Measurements from ENCODE around the gene SGPP2. TPM values are rescaled to one million over a fixed set of nuclear protein-coding genes. Genes with fewer than 3 reads are reported as not detected.

Gene SGPP2
- total RNA-seq, 1 experiment from 2014 or later = 0.57 TPM

DNA sequence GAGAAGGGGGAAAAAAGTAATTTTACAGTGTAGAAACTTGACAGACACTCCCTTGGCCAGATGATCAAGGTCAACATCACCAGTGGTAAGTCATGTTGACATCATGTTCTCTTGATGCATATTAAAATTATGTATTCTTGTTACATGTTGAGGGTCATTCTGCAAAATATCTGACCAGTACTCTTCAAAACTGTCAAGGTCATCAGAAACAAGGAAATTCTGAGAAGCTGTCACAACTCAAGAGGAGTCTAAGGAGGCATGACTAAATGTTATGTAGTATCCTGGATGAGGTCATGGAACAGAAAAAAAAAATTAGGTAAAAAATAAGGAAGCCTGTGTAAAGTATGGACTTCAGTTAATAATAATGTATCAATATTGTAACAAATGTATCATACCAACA is 6.3 kb downstream of the SGPP2 start:
- intact Hi-C loops (cut with micrococcal nuclease; ENCODE audit: unreplicated experiment) = no loop called here
- no peaks in the 10 kb centered on the region for H3K9me2 ChIP-seq (ENCODE audit: insufficient read depth)
- H3K27me3 ChIP-seq (ENCODE audit: insufficient read depth, low read depth) = no peaks in the 10 kb centered on the region
- H2AFZ ChIP-seq = no peak overlapping the region
- ChIA-PET CTCF (no interaction called here), POLR2A (ENCODE audit: unreplicated experiment) (interaction anchor here (0.5 kb wide), 1 partner anchor 17 kb away, joined by 3 read pairs; no protein-coding TSS in a partner anchor)
- no peaks in the 10 kb centered on the region for H4K20me1 ChIP-seq (ENCODE audit: insufficient read depth)
- BruUV-seq (replicated peaks) = no TSS peak
- no peak overlapping the region for H3K4me2 ChIP-seq
- no peak for DNase-seq
- H3K4me3 ChIP-seq = no peak overlapping the region
- no peak overlapping the region for H3K27ac ChIP-seq
- no peaks in the 10 kb centered on the region for H3K9me3 ChIP-seq (ENCODE audit: insufficient read depth, low read depth)
- TF ChIP-seq, protein P1, sequence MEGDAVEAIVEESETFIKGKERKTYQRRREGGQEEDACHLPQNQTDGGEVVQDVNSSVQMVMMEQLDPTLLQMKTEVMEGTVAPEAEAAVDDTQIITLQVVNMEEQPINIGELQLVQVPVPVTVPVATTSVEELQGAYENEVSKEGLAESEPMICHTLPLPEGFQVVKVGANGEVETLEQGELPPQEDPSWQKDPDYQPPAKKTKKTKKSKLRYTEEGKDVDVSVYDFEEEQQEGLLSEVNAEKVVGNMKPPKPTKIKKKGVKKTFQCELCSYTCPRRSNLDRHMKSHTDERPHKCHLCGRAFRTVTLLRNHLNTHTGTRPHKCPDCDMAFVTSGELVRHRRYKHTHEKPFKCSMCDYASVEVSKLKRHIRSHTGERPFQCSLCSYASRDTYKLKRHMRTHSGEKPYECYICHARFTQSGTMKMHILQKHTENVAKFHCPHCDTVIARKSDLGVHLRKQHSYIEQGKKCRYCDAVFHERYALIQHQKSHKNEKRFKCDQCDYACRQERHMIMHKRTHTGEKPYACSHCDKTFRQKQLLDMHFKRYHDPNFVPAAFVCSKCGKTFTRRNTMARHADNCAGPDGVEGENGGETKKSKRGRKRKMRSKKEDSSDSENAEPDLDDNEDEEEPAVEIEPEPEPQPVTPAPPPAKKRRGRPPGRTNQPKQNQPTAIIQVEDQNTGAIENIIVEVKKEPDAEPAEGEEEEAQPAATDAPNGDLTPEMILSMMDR (conservative IDR thresholded peaks at IDR 0.05) = no peak
- no peak for TF ChIP-seq EZH2 (IDR thresholded peaks at IDR 0.05; ENCODE audit: low read depth)
- peaks cover 25% of the 10 kb centered on the region for H3K4me1 ChIP-seq (replicated peaks; ENCODE audit: insufficient read depth)
- no peaks in the 10 kb centered on the region for H3K79me2 ChIP-seq (ENCODE audit: low read depth)
- no peaks in the 10 kb centered on the region for H3F3A ChIP-seq (ENCODE audit: insufficient read depth, low read depth)
- H3K36me3 ChIP-seq (ENCODE audit: low read depth) = no peaks in the 10 kb centered on the region

DNA sequence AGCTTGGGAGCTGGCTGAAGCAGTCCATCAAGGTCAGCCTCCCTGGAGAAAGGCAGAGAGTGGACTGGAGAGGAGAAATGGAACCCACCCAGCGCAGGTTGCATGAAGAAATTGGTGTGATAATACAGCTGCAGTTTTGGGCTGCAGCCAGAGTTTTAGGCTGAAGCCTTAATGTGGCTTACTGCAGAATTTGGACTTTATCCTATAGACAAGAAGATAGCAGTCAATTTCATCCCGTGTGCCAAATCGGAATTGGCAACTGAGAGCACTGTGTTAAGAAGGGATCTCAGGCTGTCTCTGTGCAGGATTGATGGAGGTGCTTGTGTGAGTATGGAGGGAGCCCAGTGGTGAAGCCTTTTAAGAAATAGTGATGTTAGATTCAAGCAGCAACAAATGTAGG is 7.5 kb downstream of the SGPP2 start:
- no peak overlapping the region for H2AFZ ChIP-seq
- intact Hi-C loops (cut with micrococcal nuclease; ENCODE audit: unreplicated experiment) = no loop called here
- BruUV-seq (replicated peaks) = no TSS peak
- H3K9me3 ChIP-seq (ENCODE audit: insufficient read depth, low read depth) = no peaks in the 10 kb centered on the region
- no peaks in the 10 kb centered on the region for H3F3A ChIP-seq (ENCODE audit: insufficient read depth, low read depth)
- no peak overlapping the region for H3K27ac ChIP-seq
- H3K4me1 ChIP-seq (replicated peaks; ENCODE audit: insufficient read depth) = peaks cover 25% of the 10 kb centered on the region
- no peak for DNase-seq
- POLR2A ChIA-PET (ENCODE audit: unreplicated experiment) = no interaction called here
- TF ChIP-seq, protein P1 (conservative IDR thresholded peaks at IDR 0.05) = no peak
- TF ChIP-seq EZH2 (IDR thresholded peaks at IDR 0.05; ENCODE audit: low read depth) = no peak
- no peaks in the 10 kb centered on the region for H4K20me1 ChIP-seq (ENCODE audit: insufficient read depth)
- no peaks in the 10 kb centered on the region for H3K9me2 ChIP-seq (ENCODE audit: insufficient read depth)
- no peaks in the 10 kb centered on the region for H3K27me3 ChIP-seq (ENCODE audit: insufficient read depth, low read depth)
- H3K79me2 ChIP-seq (ENCODE audit: low read depth) = no peaks in the 10 kb centered on the region
- H3K4me2 ChIP-seq = no peak overlapping the region
- H3K4me3 ChIP-seq = no peak overlapping the region
- CTCF ChIA-PET = interaction anchor here (0.5 kb wide), 1 partner anchor 208 kb away, joined by 4 read pairs; no protein-coding TSS in a partner anchor
- no peaks in the 10 kb centered on the region for H3K36me3 ChIP-seq (ENCODE audit: low read depth)

DNA sequence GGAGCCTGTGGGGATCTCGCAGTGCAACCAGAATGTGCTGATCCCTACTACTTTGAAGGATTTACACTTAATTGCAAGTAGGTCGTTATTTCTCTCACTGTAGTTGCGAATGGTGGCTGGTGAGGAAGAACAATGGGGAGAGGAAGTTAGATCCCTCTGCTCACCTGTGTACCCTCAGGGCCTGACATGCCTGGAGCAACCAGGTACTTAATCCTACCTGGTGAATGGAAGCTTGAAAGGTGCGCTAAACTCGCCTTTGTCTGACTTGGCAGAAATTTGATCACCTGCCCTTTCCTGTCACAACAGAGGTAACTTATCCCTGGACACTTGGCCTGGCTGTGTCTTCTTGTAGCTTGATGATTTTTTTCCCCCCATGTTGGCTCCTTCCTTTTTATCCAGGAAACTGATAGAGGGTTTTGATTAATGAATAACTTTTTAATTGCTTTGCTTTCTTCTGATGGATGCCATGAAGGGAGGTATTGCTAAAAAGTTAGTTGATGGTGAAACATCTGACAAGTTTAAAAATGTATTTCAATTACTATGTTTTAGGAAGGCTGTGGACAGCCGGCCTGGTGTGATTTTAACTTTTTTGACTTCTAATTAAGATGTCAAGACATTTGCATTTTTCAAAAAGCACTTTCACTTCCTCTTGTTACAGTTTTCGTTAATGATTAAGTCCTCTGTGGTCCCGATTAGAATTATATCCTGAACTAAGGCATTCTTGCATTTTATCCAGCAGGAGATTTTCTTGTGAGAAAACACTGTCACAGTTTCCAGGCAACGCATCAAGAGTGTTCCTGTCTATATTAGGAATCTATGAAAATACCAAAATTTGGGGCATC is 9.2 kb downstream of the SGPP2 start:
- Histone ChIP-seq H3K4me1 (replicated peaks; ENCODE audit: insufficient read depth) (peaks cover 12% of the 10 kb centered on the region), H3K36me3 (ENCODE audit: low read depth) (no peaks in the 10 kb centered on the region), H3K4me2 (peak overlapping the region; percentile 5), H3K27ac (no peak overlapping the region), H3F3A (ENCODE audit: insufficient read depth, low read depth) (no peaks in the 10 kb centered on the region), H3K9me3 (ENCODE audit: insufficient read depth, low read depth) (no peaks in the 10 kb centered on the region), H3K9me2 (ENCODE audit: insufficient read depth) (no peaks in the 10 kb centered on the region), H4K20me1 (ENCODE audit: insufficient read depth) (no peaks in the 10 kb centered on the region), H3K4me3 (0 out of 2 replicates have a peak overlapping the region, but pooled peaks have one; percentile 1), H3K27me3 (ENCODE audit: insufficient read depth, low read depth) (no peaks in the 10 kb centered on the region), H2AFZ (no peak overlapping the region), H3K79me2 (ENCODE audit: low read depth) (no peaks in the 10 kb centered on the region)
- POLR2A ChIA-PET (ENCODE audit: unreplicated experiment) = interaction anchor here (0.6 kb wide), 1 partner anchor 52 kb away, joined by 6 read pairs; no protein-coding TSS in a partner anchor
- intact Hi-C loops (cut with micrococcal nuclease; ENCODE audit: unreplicated experiment) = no loop called here
- CTCF ChIA-PET = no interaction called here
- DNase-seq = peak; percentile 75 to 84
- TF ChIP-seq, protein P1 (conservative IDR thresholded peaks at IDR 0.05) = no peak
- TF ChIP-seq EZH2 (IDR thresholded peaks at IDR 0.05; ENCODE audit: low read depth) = no peak
- BruUV-seq (replicated peaks) = no TSS peak

Data from PC-9 (cell line).